RCC 7860 (cell line): ENCODE results near the gene LRRC70.

ENCODE experiments used
- DNase-seq: peaks from one replicate; pipeline ENCODE4 v3.0.0-alpha.2; 2015; ENCODE audit warnings: low spot score
- FAIRE-seq: peaks from 2 replicates; lab custom pipeline; 2012; peaks lifted over from hg19 to GRCh38; lab: Jason Lieb, UNC

The LRRC70 gene

GRCh38 chr5:62572918-62573514 lies 5.6 kb upstream of the LRRC70 start:
- DNase-seq (no peak), FAIRE-seq (no peak)

DNA sequence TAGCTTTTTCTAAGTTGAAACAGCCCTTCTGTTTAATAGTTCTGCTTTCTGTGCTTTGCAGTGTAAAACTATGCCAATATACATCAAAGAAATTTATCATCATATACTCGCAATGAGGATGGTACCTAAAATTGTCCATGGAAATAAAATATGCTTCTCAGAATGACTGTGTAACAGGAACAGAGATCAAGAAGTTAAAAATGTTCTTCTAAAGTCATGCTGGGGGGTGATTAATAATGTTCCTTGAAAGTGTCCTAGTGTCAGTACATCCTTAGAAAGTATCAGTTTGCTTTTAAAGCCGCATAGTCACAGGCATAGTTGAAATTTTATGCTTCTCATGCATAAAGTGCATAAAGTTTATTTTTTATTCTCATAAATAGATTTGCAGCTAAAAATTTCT lies 4.0 kb upstream of the LRRC70 start:
- no peak for FAIRE-seq

GRCh38 chr5:62575066-62575465 lies 3.6 kb upstream of the LRRC70 start:
- DNase-seq (no peak), FAIRE-seq (no peak)

More for the DNA sequence above, 4.0 kb upstream of the LRRC70 start:
- DNase-seq = no peak

DNA sequence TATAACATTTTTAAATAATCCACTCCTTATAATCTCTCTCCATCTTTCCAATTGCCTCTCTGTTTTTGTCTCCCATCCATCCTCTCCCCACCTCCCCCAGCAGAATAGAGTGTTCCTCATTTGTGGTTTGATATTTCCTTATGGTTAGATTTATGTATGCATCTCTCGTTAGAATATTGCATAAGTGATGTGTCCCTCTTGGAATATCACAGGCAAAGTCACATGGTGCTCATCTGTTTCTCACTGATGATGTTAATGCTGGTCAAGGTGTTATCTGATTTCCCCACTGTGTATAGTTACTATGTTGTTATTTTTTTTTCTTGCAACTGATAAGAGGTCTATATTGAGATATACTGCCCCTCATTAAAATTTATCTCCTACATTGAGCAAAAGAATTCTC lies 3.1 kb upstream of the LRRC70 start:
- FAIRE-seq (no peak), DNase-seq (no peak)

- FAIRE-seq (no peak), DNase-seq (no peak)
These were observed 1.9 kb upstream of the LRRC70 start for GRCh38 chr5:62576570-62577170.

DNA sequence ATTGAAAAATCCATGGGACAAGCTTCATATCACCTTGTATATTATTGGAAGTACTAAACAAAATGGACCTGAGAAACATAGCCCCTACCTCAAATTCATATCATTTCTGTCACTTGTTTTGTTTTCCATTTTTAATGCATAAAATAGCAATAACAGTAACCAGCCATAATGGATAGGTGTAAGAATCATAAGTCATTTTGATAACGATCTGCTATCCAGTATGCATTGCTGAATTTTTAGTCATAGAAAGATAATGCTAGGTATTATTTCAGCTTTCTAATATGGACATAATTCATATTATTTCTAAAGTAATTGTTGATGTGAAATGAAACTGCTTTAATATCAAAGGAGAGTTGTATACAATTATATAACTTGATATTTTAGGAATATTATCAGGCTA lies 1.1 kb upstream of the LRRC70 start:
- no peak for DNase-seq
- no peak for FAIRE-seq

DNA sequence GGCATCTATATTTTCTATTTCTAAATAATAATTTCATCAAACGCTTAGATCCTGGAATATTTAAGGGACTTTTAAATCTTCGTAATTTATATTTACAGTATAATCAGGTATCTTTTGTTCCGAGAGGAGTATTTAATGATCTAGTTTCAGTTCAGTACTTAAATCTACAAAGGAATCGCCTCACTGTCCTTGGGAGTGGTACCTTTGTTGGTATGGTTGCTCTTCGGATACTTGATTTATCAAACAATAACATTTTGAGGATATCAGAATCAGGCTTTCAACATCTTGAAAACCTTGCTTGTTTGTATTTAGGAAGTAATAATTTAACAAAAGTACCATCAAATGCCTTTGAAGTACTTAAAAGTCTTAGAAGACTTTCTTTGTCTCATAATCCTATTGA lies 1.1 kb downstream of the LRRC70 start:
- FAIRE-seq = no peak
- DNase-seq = no peak

GRCh38 chr5:62581836-62582597 lies 3.4 kb downstream of the LRRC70 start:
- DNase-seq (no peak), FAIRE-seq (no peak)

DNA sequence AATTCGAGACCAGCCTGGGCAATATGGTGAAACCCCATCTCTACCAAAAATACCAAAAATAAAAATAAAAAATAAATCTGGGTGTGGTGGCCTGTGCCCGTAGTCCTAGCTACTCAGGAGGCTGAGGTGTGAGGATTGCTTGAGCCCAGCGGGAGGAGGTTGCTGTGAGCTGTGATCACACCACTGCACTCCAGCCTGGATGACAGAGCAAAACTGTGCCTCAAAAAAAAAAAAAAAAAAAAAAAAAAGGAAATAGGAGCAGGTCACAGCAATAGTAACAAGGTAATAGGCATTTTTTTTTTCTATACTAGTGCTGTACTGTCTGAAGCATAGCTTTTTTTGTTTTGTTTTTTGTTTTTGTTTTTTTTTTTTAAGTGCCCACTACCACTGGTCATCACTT lies 5.8 kb downstream of the LRRC70 start:
- FAIRE-seq (no peak), DNase-seq (no peak)

DNA sequence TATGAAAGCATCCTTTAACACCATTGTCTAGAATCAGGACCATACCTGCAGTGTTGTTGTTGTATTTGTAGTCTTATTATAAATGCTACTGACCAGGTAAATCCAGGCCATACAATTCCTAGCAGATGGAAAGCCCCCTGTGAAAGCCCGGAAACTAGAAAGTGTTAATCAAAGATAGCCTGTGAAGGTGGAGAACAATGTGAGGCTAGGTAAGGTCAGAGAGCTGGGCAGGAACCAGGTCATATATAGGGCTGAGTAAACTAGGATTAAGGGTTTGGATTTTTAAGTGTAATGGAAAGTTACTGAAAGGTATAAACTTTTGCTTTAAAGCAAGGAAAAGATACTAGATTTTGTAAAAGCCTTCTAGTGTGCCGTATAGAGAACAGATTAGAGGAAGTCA lies 6.7 kb downstream of the LRRC70 start:
- no peak for FAIRE-seq

GRCh38 chr5:62585751-62586150 lies 7.1 kb downstream of the LRRC70 start:
- no peak for FAIRE-seq
- no peak for DNase-seq

More for the DNA sequence above, 6.7 kb downstream of the LRRC70 start:
- no peak for DNase-seq

DNA sequence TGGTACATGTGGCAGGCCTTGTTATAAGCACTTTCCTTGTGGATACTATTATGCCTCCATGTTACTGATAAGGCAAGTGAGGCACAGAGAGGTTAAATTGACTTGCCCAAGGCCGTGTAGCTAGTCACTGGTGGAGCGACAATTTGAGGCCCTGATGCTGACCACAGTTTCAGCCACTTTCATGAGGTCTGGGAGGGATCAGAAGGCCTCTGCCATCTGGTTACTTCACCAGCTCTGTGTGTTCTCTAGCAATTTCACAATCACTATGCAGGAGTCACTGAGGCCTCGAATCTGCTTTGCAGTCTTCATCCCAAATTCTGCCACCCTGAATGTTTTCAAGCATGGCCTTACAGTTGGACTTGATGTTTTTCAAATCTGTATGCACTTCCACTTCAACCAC lies 9.1 kb downstream of the LRRC70 start:
- FAIRE-seq (no peak), DNase-seq (no peak)

- DNase-seq (no peak), FAIRE-seq (no peak)
These were observed 10.0 kb downstream of the LRRC70 start for GRCh38 chr5:62588668-62589067.

- no peak for FAIRE-seq
- no peak for DNase-seq
These were observed 10.9 kb downstream of the LRRC70 start for GRCh38 chr5:62589504-62589903.

DNA sequence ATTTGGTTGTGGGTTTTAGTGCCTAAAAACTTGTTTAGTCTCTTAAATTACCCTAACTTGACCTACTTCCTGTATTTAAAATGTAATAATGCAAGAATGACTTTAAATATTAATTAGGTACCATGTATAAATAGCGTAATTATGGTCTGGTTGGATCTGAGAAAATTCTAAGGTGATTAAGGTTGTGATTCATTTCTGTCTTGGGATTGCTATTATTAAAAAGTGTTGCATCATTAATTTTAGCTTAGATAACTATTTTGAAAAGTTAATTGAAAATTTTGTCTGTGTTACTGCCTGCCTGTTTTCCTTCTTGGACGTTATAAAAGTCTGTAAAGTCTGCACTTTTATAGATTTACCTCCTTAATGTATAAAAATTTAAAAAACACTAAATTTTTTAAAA lies 11.8 kb downstream of the LRRC70 start:
- FAIRE-seq (no peak), DNase-seq (no peak)

- FAIRE-seq (no peak), DNase-seq (no peak)
These were observed 13.9 kb downstream of the LRRC70 start for GRCh38 chr5:62592558-62592957.

DNA sequence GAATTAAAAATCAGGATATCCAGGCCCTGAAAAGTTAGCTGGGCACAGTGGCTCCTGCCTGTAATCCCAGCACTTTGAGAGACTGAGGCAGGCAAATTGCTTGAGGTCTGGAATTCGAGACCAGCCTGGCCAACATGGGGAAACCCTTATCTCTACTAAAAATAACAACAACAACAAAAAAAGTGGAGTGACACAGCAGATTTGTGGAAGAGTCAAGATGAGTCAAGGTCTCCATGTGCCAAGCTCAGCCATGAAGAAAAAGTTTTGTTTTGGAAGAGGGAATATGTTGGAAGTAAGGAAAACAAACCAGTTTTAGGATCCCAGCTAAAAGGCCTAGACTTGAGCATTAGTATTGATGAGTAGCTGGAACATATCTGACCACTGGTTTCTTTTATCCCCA lies 14.7 kb downstream of the LRRC70 start:
- no peak for FAIRE-seq
- no peak for DNase-seq

- FAIRE-seq = no peak
- DNase-seq = no peak
These were observed 15.9 kb downstream of the LRRC70 start for GRCh38 chr5:62594364-62594984.

GRCh38 chr5:62596096-62596495 lies 17.5 kb downstream of the LRRC70 start:
- DNase-seq = no peak
- no peak for FAIRE-seq

DNA sequence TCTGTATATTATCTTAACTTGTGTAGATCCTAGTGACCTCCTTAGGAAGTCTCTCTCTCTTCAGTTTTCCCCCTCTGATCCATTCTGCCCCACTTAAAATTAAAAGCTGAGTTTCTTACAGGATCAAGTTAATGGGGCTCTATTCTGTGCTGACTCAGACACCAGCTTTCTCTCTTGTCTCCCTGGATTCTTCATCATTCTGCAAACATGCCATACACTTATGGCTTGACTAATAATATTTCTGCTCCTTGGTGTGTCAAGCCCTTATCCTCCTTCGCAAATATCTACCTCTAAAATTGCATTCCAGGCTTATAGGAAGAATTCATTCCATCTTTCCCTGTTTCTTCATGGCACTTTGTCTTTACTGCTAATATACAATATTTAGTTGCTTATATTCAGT lies 18.1 kb downstream of the LRRC70 start:
- DNase-seq = no peak
- FAIRE-seq = no peak

DNA sequence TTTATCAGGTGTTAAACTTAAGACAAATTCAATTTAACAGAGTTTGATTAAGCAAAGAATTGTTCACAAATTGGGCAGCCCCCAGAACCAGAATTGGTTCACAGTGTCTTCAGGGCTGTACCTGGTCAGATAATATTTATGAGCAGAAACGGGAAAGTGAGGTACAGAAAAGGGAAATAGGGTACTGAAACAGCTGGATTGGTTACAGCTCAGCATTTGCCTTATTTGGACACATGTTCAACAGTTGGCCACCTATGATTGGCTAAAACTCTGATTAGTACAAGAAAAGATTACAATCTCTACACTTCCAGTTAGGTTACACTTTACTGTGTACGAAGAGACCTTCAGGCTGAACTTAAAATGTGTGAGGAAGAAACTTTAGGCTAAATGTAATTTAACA lies 18.7 kb downstream of the LRRC70 start:
- DNase-seq = no peak
- FAIRE-seq = no peak
